DND-41 (cell line): ENCODE measurements around the gene TCF7L2.

Experiments
- EZH2 ChIP-seq: IDR thresholded peaks from 3 replicates; pipeline ENCODE4 v1.6.1; 2012; ENCODE audit warnings: borderline replicate concordance, low read depth, mild to moderate bottlenecking, moderate library complexity, low read length, inconsistent platforms; ENCODE audit not compliant: severe bottlenecking
- TF ChIP-seq, protein P1 (sequence below): IDR thresholded peaks from 2 replicates; pipeline ENCODE4 v1.5.1; 2012; ENCODE audit warnings: borderline replicate concordance, low read length, moderate library complexity, mild to moderate bottlenecking; ENCODE audit not compliant: poor library complexity, severe bottlenecking; ENCODE audit errors: extremely low read depth

DNA sequence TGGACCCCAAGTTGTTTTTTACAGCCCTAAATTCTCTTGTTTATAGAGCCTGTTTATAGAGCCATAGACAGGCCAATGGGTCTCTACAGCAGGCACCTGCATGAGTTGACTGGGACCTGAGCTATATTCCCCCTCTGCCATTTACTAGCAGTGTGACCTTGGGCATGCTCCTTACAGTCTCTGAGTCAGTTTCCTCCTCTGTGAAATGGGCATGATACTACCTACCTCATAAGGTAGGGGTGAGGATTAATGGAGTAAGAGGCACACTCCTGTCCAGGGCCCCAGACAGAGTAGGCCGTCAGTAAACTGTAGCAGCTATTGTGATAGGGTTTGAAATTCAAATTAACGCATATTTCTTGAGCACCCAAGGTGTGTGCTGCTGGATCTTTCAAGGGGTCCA lies 138.1 kb downstream of the TCF7L2 start:
- TF ChIP-seq, protein P1, sequence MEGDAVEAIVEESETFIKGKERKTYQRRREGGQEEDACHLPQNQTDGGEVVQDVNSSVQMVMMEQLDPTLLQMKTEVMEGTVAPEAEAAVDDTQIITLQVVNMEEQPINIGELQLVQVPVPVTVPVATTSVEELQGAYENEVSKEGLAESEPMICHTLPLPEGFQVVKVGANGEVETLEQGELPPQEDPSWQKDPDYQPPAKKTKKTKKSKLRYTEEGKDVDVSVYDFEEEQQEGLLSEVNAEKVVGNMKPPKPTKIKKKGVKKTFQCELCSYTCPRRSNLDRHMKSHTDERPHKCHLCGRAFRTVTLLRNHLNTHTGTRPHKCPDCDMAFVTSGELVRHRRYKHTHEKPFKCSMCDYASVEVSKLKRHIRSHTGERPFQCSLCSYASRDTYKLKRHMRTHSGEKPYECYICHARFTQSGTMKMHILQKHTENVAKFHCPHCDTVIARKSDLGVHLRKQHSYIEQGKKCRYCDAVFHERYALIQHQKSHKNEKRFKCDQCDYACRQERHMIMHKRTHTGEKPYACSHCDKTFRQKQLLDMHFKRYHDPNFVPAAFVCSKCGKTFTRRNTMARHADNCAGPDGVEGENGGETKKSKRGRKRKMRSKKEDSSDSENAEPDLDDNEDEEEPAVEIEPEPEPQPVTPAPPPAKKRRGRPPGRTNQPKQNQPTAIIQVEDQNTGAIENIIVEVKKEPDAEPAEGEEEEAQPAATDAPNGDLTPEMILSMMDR = no peak
- no peak for TF ChIP-seq EZH2
